ENCODE data around the gene SRI. TPM values are rescaled to one million over a fixed set of nuclear protein-coding genes. Genes with fewer than 3 reads are reported as not detected.

The SRI gene, protein sequence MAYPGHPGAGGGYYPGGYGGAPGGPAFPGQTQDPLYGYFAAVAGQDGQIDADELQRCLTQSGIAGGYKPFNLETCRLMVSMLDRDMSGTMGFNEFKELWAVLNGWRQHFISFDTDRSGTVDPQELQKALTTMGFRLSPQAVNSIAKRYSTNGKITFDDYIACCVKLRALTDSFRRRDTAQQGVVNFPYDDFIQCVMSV
- 100 to 1,000 TPM; 169 TPM for total RNA-seq

GRCh38 chr7:88219781-88220747 is at the start of gene SRI:
Gene SRI, minus strand, starts transcription at chr7:88220038. Its CDS starts 12 bp downstream, at chr7:88220026.
- H3K9me3 Mint-ChIP-seq, result no peaks in the 10 kb centered on the region
- TF ChIP-seq CTCF (IDR thresholded peaks at IDR 0.05), result peak; percentile 84
- ChIA-PET CTCF (interaction anchor here (0.8 to 1.0 kb wide), 3 partner anchors 23 to 333 kb away, joined by 3 read pairs; no protein-coding TSS in a partner anchor), POLR2A (interaction anchor here (0.6 to 1.7 kb wide), 3 partner anchors 9 to 33 kb away, joined by 4 to 5 read pairs (median 4); no protein-coding TSS in a partner anchor)
- peak within 1 kb of the TSS; percentile 86 for H3K4me3 Mint-ChIP-seq
- intact Hi-C loops (cut with micrococcal nuclease), result loop anchor here (5.0 kb wide), 1 partner anchor 343 kb away; the partner anchor contains the start of genes DBF4 and SLC25A40
- H3K4me1 Mint-ChIP-seq (ENCODE audit: low read depth), result peaks cover 21% of the 10 kb centered on the region
- peak within 1 kb of the TSS; percentile 93 for H3K27ac Mint-ChIP-seq
- ATAC-seq, result peak; percentile 96
- no peaks in the 10 kb centered on the region for H3K27me3 Mint-ChIP-seq
- peaks cover 17% of the 10 kb centered on the region for H3K36me3 Mint-ChIP-seq (ENCODE audit: low read depth)
- DNase-seq, result peak; percentile 91

DNA sequence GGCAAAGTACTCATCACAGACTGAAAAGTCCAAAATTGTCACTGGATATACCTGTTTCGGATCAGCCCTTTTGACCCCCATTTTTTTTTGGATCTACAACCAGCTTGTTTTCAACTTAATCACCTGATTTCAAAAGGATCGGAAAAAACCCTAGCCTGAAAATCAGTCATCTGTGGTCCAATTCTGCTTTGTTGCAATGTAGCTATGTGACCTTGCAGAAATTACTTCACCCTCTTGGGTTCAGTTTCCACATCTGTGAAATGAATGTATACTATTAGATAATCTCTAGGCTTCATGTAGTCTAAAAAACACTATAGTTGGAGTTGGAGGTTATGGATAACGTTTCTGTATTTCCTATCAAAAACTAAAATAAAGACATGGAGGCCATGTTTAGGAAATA is 49.7 kb upstream of the SRI start:
- Mint-ChIP-seq H3K4me1 (ENCODE audit: low read depth) (no peaks in the 10 kb centered on the region), H3K27ac (no peak overlapping the region), H3K36me3 (ENCODE audit: low read depth) (no peaks in the 10 kb centered on the region), H3K4me3 (no peak overlapping the region), H3K27me3 (peaks cover 8% of the 10 kb centered on the region), H3K9me3 (no peaks in the 10 kb centered on the region)
- CTCF ChIA-PET, result no interaction called here
- POLR2A ChIA-PET, result no interaction called here
- ATAC-seq (no peak), DNase-seq (no peak)
- intact Hi-C loops (cut with micrococcal nuclease), result no loop called here
- TF ChIP-seq CTCF (IDR thresholded peaks at IDR 0.05), result no peak

DNA sequence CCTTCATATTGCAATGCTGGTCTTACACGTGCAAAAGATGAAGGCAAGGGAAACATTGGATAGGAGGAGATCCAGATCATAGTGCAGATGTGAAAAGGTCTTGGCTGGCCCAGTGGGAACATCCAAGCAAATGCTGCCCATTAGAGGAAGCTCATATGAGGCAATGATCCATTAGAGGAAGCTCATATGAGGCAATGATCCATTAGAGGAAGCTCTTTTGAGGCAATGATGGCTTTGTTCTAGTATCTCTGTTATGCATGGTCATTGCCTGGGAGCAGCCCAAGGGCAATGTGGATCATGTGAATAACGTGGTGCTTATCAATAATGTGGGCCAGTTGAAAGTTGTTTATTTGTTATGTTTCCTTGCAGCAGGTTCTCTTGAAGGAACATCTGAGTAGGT is 49.0 kb upstream of the SRI start:
- CTCF ChIA-PET, result no interaction called here
- DNase-seq (no peak), ATAC-seq (no peak)
- H3K4me3 Mint-ChIP-seq, result no peak overlapping the region
- no peak for TF ChIP-seq CTCF (IDR thresholded peaks at IDR 0.05)
- intact Hi-C loops (cut with micrococcal nuclease), result no loop called here
- no peaks in the 10 kb centered on the region for H3K36me3 Mint-ChIP-seq (ENCODE audit: low read depth)
- POLR2A ChIA-PET, result no interaction called here
- peaks cover 7% of the 10 kb centered on the region for H3K27me3 Mint-ChIP-seq
- no peaks in the 10 kb centered on the region for H3K4me1 Mint-ChIP-seq (ENCODE audit: low read depth)
- no peak overlapping the region for H3K27ac Mint-ChIP-seq
- no peaks in the 10 kb centered on the region for H3K9me3 Mint-ChIP-seq

GRCh38 chr7:88268051-88268450 is 48.2 kb upstream of the SRI start:
- CTCF ChIA-PET, result no interaction called here

More at GRCh38 chr7:88268051-88268450, 48.2 kb upstream of the SRI start:
- ATAC-seq (no peak), DNase-seq (no peak)
- Mint-ChIP-seq H3K27ac (no peak overlapping the region), H3K27me3 (peaks cover 7% of the 10 kb centered on the region), H3K4me3 (no peak overlapping the region), H3K36me3 (ENCODE audit: low read depth) (no peaks in the 10 kb centered on the region), H3K9me3 (no peaks in the 10 kb centered on the region), H3K4me1 (ENCODE audit: low read depth) (no peaks in the 10 kb centered on the region)
- intact Hi-C loops (cut with micrococcal nuclease), result no loop called here
- no peak for TF ChIP-seq CTCF (IDR thresholded peaks at IDR 0.05)
- POLR2A ChIA-PET, result no interaction called here
